ENCODE data around the gene TEKT5.

DNA sequence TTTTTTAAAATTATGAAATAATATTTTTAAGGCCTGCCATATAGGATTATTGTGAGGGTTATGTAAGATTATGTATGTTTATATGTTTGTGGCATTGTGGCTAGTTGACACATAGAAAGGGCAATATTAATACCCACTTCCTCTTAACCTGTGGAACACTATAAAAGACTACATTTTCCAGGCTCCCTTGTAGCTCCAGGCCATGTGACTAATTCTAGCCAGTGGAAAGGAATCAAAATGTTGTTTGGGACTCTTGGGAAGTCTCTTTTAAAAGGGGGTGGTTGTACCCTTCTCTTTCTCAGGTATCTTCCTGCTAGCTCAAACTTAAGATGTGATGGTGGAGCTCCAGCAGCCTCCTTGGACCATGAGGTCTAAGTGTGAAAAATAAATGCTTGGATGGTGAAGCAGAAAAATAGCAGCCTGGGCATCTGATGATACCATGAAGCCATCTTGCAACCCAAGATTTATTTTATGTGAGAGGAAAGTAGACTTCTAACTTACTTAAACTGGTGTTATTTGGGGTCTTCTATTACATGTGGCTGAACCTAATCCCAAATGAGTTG lies 39.2 kb downstream of the TEKT5 start:
- TF ChIP-seq, protein P1, sequence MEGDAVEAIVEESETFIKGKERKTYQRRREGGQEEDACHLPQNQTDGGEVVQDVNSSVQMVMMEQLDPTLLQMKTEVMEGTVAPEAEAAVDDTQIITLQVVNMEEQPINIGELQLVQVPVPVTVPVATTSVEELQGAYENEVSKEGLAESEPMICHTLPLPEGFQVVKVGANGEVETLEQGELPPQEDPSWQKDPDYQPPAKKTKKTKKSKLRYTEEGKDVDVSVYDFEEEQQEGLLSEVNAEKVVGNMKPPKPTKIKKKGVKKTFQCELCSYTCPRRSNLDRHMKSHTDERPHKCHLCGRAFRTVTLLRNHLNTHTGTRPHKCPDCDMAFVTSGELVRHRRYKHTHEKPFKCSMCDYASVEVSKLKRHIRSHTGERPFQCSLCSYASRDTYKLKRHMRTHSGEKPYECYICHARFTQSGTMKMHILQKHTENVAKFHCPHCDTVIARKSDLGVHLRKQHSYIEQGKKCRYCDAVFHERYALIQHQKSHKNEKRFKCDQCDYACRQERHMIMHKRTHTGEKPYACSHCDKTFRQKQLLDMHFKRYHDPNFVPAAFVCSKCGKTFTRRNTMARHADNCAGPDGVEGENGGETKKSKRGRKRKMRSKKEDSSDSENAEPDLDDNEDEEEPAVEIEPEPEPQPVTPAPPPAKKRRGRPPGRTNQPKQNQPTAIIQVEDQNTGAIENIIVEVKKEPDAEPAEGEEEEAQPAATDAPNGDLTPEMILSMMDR (IDR thresholded peaks at IDR 0.05): no peak
- TF ChIP-seq POLR2A (IDR thresholded peaks at IDR 0.05) (no peak), POLR2AphosphoS5 (IDR thresholded peaks at IDR 0.05) (no peak)
